ENCODE measurements around the gene GRID1.

The GRID1 gene

DNA sequence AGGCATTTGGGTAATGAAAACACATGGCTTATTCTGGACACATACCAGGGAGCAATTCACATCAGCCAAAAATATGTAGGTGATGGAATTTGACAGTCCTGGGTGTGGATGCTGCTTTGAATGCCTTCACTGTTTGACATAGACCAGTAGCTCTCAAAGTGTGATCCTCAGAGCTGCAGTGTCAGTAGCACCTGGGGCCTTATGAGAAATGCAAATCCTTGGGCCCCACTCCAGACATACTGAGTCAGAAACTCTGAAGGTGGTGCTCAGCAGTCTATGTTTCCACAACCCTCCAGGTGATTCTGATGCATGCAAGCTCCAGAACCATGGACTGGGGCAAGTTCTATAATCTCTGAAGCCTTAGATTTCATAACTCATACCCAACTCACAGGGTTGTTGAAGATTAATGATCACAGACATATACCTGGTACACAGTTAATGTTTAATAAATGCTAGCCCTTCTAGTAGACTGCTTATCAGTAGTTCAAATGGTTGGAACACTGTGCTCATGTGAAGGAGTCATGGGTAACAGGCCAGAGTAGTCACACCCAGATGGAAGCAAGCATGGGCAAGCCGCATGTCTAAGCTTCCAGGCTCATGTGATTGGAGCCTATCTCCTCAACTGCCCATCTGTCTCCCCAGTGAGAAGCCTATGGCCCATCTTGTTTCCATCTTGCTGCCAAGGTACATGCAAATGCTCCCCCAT, 715.7 kb downstream of the GRID1 start:
- H3K9me3 ChIP-seq, result no peaks in the 10 kb centered on the region
- no peak overlapping the region for H3K27ac ChIP-seq
- no peaks in the 10 kb centered on the region for H3K36me3 ChIP-seq
- H3K27me3 ChIP-seq, result no peaks in the 10 kb centered on the region
- H3K4me1 ChIP-seq (ENCODE audit: control insufficient read depth in 1 of 2, insufficient read depth in 1 of 2, low read depth in 1 of 2, low read length in 1 of 2), result no peaks in the 10 kb centered on the region
- TF ChIP-seq, protein P1, sequence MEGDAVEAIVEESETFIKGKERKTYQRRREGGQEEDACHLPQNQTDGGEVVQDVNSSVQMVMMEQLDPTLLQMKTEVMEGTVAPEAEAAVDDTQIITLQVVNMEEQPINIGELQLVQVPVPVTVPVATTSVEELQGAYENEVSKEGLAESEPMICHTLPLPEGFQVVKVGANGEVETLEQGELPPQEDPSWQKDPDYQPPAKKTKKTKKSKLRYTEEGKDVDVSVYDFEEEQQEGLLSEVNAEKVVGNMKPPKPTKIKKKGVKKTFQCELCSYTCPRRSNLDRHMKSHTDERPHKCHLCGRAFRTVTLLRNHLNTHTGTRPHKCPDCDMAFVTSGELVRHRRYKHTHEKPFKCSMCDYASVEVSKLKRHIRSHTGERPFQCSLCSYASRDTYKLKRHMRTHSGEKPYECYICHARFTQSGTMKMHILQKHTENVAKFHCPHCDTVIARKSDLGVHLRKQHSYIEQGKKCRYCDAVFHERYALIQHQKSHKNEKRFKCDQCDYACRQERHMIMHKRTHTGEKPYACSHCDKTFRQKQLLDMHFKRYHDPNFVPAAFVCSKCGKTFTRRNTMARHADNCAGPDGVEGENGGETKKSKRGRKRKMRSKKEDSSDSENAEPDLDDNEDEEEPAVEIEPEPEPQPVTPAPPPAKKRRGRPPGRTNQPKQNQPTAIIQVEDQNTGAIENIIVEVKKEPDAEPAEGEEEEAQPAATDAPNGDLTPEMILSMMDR (IDR thresholded peaks at IDR 0.05), result no peak
- no peak overlapping the region for H3K4me3 ChIP-seq (ENCODE audit: low read depth in 1 of 2, low read length in 1 of 2)

DNA sequence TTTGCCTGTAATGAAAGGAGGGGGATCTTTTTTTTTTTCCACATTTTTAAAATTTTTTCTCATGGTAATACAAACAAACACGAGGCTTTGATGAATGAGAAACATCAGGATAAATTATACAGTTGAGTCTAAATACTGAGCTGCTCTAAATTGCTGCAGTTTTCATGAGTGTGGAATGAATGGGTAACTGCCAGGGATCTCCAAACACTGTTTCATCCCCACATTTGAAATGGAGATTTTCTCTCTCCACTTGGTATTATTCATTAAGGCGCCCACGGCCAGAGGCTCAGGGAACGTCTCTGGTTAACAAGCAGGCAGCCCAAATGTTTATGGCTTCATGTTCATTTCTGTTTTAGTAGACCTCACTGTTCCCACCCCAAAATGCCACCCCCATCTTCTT, 717.1 kb downstream of the GRID1 start:
- H3K27ac ChIP-seq, result no peak overlapping the region
- no peaks in the 10 kb centered on the region for H3K36me3 ChIP-seq
- H3K9me3 ChIP-seq, result no peaks in the 10 kb centered on the region
- H3K4me1 ChIP-seq (ENCODE audit: control insufficient read depth in 1 of 2, insufficient read depth in 1 of 2, low read depth in 1 of 2, low read length in 1 of 2), result no peaks in the 10 kb centered on the region
- H3K27me3 ChIP-seq, result no peaks in the 10 kb centered on the region
- TF ChIP-seq, protein P1 (IDR thresholded peaks at IDR 0.05), result no peak
- H3K4me3 ChIP-seq (ENCODE audit: low read depth in 1 of 2, low read length in 1 of 2), result no peak overlapping the region

DNA sequence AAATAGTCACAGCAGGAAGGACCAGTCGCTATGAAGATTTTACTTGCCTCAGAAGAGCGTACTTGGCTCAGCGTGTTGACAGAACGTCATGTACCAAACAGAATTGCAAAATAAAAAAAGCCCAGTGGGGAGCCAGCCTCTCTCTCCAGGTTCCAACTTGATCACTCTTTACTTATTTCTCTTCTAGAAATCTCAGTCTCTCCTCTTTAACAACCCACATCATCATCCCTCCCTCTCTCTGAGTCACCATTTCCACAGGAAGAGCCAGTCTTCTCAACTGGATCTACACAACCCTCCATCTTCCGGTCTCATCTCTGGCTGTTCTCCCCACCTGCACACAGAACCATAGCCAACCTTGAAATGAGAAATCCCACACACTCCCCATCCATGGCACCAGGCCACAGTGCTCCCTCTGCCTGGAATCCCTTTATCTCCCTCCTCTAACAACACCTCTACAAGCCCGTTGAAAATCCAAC, 718.3 kb downstream of the GRID1 start:
- Histone ChIP-seq H3K4me1 (ENCODE audit: control insufficient read depth in 1 of 2, insufficient read depth in 1 of 2, low read depth in 1 of 2, low read length in 1 of 2) (no peaks in the 10 kb centered on the region), H3K27me3 (no peaks in the 10 kb centered on the region), H3K36me3 (no peaks in the 10 kb centered on the region), H3K4me3 (ENCODE audit: low read depth in 1 of 2, low read length in 1 of 2) (no peak overlapping the region), H3K9me3 (no peaks in the 10 kb centered on the region), H3K27ac (no peak overlapping the region)
- TF ChIP-seq, protein P1 (IDR thresholded peaks at IDR 0.05), result no peak

- no peak overlapping the region for H3K27ac ChIP-seq
- TF ChIP-seq, protein P1 (IDR thresholded peaks at IDR 0.05), result no peak
- no peaks in the 10 kb centered on the region for H3K36me3 ChIP-seq
- no peak overlapping the region for H3K4me3 ChIP-seq (ENCODE audit: low read depth in 1 of 2, low read length in 1 of 2)
- no peaks in the 10 kb centered on the region for H3K27me3 ChIP-seq
- H3K4me1 ChIP-seq (ENCODE audit: control insufficient read depth in 1 of 2, insufficient read depth in 1 of 2, low read depth in 1 of 2, low read length in 1 of 2), result no peaks in the 10 kb centered on the region
- H3K9me3 ChIP-seq, result no peaks in the 10 kb centered on the region
These were observed 718.9 kb downstream of the GRID1 start for GRCh38 chr10:85647741-85648140.

DNA sequence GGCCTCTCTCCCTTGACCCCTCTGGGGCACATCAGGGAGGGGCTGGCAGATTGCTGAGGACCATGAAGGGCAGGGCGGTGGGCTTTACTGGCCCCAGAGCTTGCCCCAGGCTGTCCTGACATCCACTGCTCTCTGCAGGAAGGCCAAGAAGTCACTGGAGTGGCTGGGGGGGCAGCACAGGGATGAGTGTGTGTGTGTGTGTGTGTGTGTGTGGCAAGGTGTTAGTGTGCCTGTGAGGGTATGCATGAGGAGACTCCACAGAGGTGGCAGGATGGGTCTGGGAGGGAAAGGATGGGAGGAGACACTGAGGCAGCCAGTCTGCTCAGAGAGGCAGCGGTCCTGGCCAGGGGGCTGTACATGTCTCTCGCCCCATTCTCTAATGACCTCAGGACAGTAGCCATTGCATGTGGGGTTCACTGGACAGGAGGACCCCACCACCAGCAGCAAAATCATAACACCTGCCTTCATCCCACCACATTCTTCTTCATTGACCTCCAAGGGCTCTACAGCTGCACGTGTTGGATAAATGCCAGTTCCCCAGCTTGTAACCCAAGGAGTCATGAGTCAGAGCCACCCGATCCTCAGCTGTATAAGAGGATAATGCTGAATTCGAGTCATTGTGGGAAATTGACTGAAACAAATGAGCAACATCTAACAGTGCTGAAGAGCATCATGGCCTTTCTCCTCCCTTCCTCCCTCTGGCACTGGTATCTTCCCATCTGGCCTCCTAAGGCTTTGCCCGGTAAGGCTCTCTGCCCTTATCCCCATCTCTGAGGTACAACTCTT, 720.5 kb downstream of the GRID1 start:
- H3K27ac ChIP-seq, result no peak overlapping the region
- H3K4me3 ChIP-seq (ENCODE audit: low read depth in 1 of 2, low read length in 1 of 2), result no peak overlapping the region
- H3K36me3 ChIP-seq, result no peaks in the 10 kb centered on the region
- TF ChIP-seq, protein P1 (IDR thresholded peaks at IDR 0.05), result no peak
- no peaks in the 10 kb centered on the region for H3K9me3 ChIP-seq
- no peaks in the 10 kb centered on the region for H3K27me3 ChIP-seq
- H3K4me1 ChIP-seq (ENCODE audit: control insufficient read depth in 1 of 2, insufficient read depth in 1 of 2, low read depth in 1 of 2, low read length in 1 of 2), result no peaks in the 10 kb centered on the region
